Keratinocyte (primary cell): ENCODE data around the gene NOS1. TPM values are rescaled to one million over a fixed set of nuclear protein-coding genes. Genes with fewer than 3 reads are reported as not detected.

ENCODE experiments used
- DNase-seq: peaks from one replicate; pipeline ENCODE4 v3.0.0-alpha.2; 2011; ENCODE audit warnings: low read depth, missing footprints, low spot score
- FAIRE-seq: peaks from 2 replicates; lab custom pipeline; 2011; peaks lifted over from hg19 to GRCh38; lab: Jason Lieb, UNC
- H2AFZ ChIP-seq: 2 replicates; pipeline ENCODE4 v1.6.0; 2012; ENCODE audit warnings: low read length, control low read depth, inconsistent platforms; ENCODE audit not compliant: control insufficient read depth
- H3K27ac ChIP-seq: 2 replicates; pipeline ENCODE4 v1.5.1; 2011; ENCODE audit warnings: low read length; ENCODE audit not compliant: control insufficient read depth, insufficient read depth
- H3K27me3 ChIP-seq: 3 replicates; pipeline ENCODE4 v1.6.0; 2011; ENCODE audit warnings: low read length; ENCODE audit not compliant: control insufficient read depth, insufficient read depth; ENCODE audit errors: extremely low read depth
- H3K36me3 ChIP-seq, 2 experiments: 2 replicates in 1 of 2; 3 replicates in 1 of 2; pipeline ENCODE4 v1.5.1; 2011; ENCODE audit warnings: low read length in 2 of 2, mild to moderate bottlenecking in 1 of 2; ENCODE audit not compliant: control insufficient read depth in 2 of 2, insufficient read depth in 2 of 2; ENCODE audit errors: extremely low read depth in 1 of 2
- H3K4me1 ChIP-seq: 3 replicates; pipeline ENCODE4 v1.5.1; 2011; ENCODE audit warnings: low read length; ENCODE audit not compliant: control insufficient read depth, insufficient read depth; ENCODE audit errors: extremely low read depth
- H3K4me2 ChIP-seq: 3 replicates; pipeline ENCODE4 v1.6.0; 2011; ENCODE audit warnings: low read depth, low read length; ENCODE audit not compliant: control insufficient read depth, insufficient read depth; ENCODE audit errors: extremely low read depth
- H3K4me3 ChIP-seq, 3 experiments: fragments of 200-600 bp in 1 of 3; sonication (generic) in 1 of 3; 2 replicates in 2 of 3; 3 replicates in 1 of 3; pipeline ENCODE4 v1.5.1; 2011 to 2016; ENCODE audit warnings: low read length in 3 of 3, mild to moderate bottlenecking in 3 of 3, control low read depth in 2 of 3, inconsistent platforms in 1 of 3, low read depth in 1 of 3, mixed read lengths in 1 of 3, mixed run types in 1 of 3, moderate library complexity in 1 of 3; ENCODE audit not compliant: control insufficient read depth in 2 of 3, insufficient read depth in 2 of 3; ENCODE audit errors: extremely low read depth in 1 of 3
- H3K79me2 ChIP-seq: 2 replicates; pipeline ENCODE4 v1.6.0; 2012; ENCODE audit warnings: low read length; ENCODE audit not compliant: control insufficient read depth, insufficient read depth
- H3K9ac ChIP-seq: 3 replicates; pipeline ENCODE4 v1.6.0; 2011; ENCODE audit warnings: low read length; ENCODE audit not compliant: control insufficient read depth, insufficient read depth; ENCODE audit errors: extremely low read depth
- H3K9me1 ChIP-seq: 3 replicates; pipeline ENCODE4 v1.6.0; 2011; ENCODE audit warnings: low read length; ENCODE audit not compliant: control insufficient read depth, insufficient read depth; ENCODE audit errors: extremely low read depth
- H3K9me3 ChIP-seq: 2 replicates; pipeline ENCODE4 v1.5.1; 2012; ENCODE audit warnings: low read depth, low read length; ENCODE audit not compliant: control insufficient read depth
- H4K20me1 ChIP-seq: 3 replicates; pipeline ENCODE4 v1.6.0; 2011; ENCODE audit warnings: low read length; ENCODE audit not compliant: control insufficient read depth, insufficient read depth; ENCODE audit errors: extremely low read depth
- CTCF ChIP-seq, 3 experiments: IDR thresholded peaks in 1 of 3; conservative IDR thresholded peaks in 1 of 3; optimal IDR thresholded peaks in 1 of 3; 2 replicates in 2 of 3; 3 replicates in 1 of 3; pipeline versions ENCODE3 to v1.5.1; 2011; ENCODE audit warnings: low read length in 3 of 3, mild to moderate bottlenecking in 3 of 3, moderate library complexity in 2 of 3, control low read depth in 1 of 3, inconsistent platforms in 1 of 3; ENCODE audit not compliant: insufficient read depth in 2 of 3; ENCODE audit errors: extremely low read depth in 1 of 3
- EZH2 ChIP-seq: IDR thresholded peaks from one replicate; pipeline ENCODE4 v1.6.1; 2012; ENCODE audit warnings: inconsistent platforms, mild to moderate bottlenecking, low read length, moderate library complexity
- dilution Hi-C: fragments of 300-500 bp; cut with MboI; formaldehyde crosslinking; loops from one replicate; pipeline ENCODE4 v1.7.0; 2020; ENCODE audit warnings: low sequenced_read_pairs; ENCODE audit not compliant: extremely low pct_ligation_motif_present
- polyA plus RNA-seq, 5 experiments: library from polyadenylated mRNA; depleted of rRNA in 3 of 5; stranded (reverse) in 3 of 5; stranded (forward) in 1 of 5; unstranded in 1 of 5; fragments of >200 nt; gene quantifications; 1 replicate in 1 of 5; 2 replicates in 3 of 5; 3 replicates in 1 of 5; pipeline versions ENCODE4 v1.2.1 to v1.2.3, GENCODE V29; 2011 to 2012; ENCODE audit warnings: missing spikeins in 2 of 5, low read depth in 1 of 5, low replicate concordance in 1 of 5

The NOS1 gene
- polyA plus RNA-seq, 1 donor (not counting 4 experiments of a cell fraction or from before 2014, with no cell fraction given), result 5.6 TPM

GRCh38 chr12:117241697-117242096 is 119.7 kb downstream of the NOS1 start:
- H3K9me1 ChIP-seq, result no peaks in the 10 kb centered on the region
- H3K27ac ChIP-seq, result no peak overlapping the region
- TF ChIP-seq EZH2 (no peak), CTCF (optimal IDR thresholded peaks at IDR 0.05 in 1 of 3, IDR thresholded peaks at IDR 0.05 in 1 of 3, conservative IDR thresholded peaks at IDR 0.05 in 1 of 3; ENCODE audit: extremely low read depth in 1 of 3, insufficient read depth in 2 of 3, low read length in 3 of 3) (no peak)
- H3K4me1 ChIP-seq, result no peaks in the 10 kb centered on the region
- H3K36me3 ChIP-seq, result peaks cover 5 to 23% of the 10 kb centered on the region in 2 experiments
- H3K79me2 ChIP-seq, result no peaks in the 10 kb centered on the region
- DNase-seq, result no peak
- H4K20me1 ChIP-seq, result no peaks in the 10 kb centered on the region
- dilution Hi-C loops, result no loop called here
- H2AFZ ChIP-seq, result no peak overlapping the region
- H3K27me3 ChIP-seq, result no peaks in the 10 kb centered on the region
- FAIRE-seq, result no peak
- no peak overlapping the region for H3K4me2 ChIP-seq
- no peak overlapping the region for H3K9ac ChIP-seq
- no peaks in the 10 kb centered on the region for H3K9me3 ChIP-seq
- no peak overlapping the region for H3K4me3 ChIP-seq

DNA sequence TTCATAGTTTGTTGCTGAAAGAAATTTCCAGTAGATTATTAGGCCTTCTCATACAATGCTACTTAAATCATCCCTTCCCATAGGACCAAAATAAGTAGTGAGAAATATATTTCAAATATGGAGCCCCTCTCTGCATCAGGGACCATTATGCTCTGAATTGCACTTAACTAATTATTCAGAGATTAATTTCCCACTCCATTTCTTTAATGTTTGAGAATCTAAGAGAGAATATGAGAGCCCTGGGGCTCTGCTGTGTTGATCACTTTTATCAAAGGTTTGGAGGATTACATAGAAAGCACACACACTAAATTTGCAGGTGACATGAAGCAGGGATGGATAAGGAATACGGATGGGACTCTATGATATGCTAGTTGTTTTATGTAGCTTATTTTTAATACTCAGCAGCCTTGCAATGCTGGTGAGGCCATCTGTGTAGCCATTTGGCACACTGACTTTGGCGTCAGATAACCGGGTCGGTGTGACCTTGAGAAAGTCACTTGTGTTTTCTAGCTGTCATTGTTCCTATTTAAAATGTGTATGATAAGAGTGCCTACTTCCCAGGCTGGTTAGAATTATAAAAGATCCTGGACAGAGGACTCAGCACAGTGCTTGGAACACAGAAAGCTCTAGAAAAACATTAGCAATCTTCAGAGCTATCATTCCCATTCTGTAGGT is 121.2 kb downstream of the NOS1 start:
- Histone ChIP-seq H3K4me2 (no peak overlapping the region), H3K9ac (no peak overlapping the region), H3K27me3 (no peaks in the 10 kb centered on the region), H3K27ac (no peak overlapping the region), H3K79me2 (no peaks in the 10 kb centered on the region), H3K4me3 (no peak overlapping the region), H3K9me3 (no peaks in the 10 kb centered on the region), H3K36me3 (peaks cover 5 to 23% of the 10 kb centered on the region in 2 experiments), H2AFZ (no peak overlapping the region), H4K20me1 (no peaks in the 10 kb centered on the region), H3K4me1 (no peaks in the 10 kb centered on the region), H3K9me1 (no peaks in the 10 kb centered on the region)
- DNase-seq (no peak), FAIRE-seq (no peak)
- dilution Hi-C loops, result no loop called here
- TF ChIP-seq CTCF (optimal IDR thresholded peaks at IDR 0.05 in 1 of 3, IDR thresholded peaks at IDR 0.05 in 1 of 3, conservative IDR thresholded peaks at IDR 0.05 in 1 of 3; ENCODE audit: extremely low read depth in 1 of 3, insufficient read depth in 2 of 3, low read length in 3 of 3), result no peak
